Neuronal stem cell (in vitro differentiated cells): ENCODE measurements around the gene CILP2. TPM values are rescaled to one million over a fixed set of nuclear protein-coding genes. Genes with fewer than 3 reads are reported as not detected.

Experiments
- DNase-seq: peaks from one replicate; pipeline ENCODE4 v3.0.0-alpha.2; 2013; ENCODE audit warnings: low spot score
- H2AFZ ChIP-seq: one replicate; pipeline ENCODE4 v1.6.1; 2013; ENCODE audit warnings: mild to moderate bottlenecking, low read length, inconsistent platforms
- H2AK5ac ChIP-seq: 2 replicates; pipeline ENCODE4 v1.6.1; 2013; ENCODE audit warnings: low read depth, mild to moderate bottlenecking, inconsistent platforms, low read length, moderate library complexity, mixed read lengths
- H2BK120ac ChIP-seq: 2 replicates; pipeline ENCODE4 v1.6.1; 2013; ENCODE audit warnings: low read depth, mild to moderate bottlenecking, inconsistent platforms, low read length, moderate library complexity, mixed read lengths
- H2BK12ac ChIP-seq: one replicate; pipeline ENCODE4 v1.6.1; 2013; ENCODE audit warnings: low read length, inconsistent platforms
- H2BK15ac ChIP-seq: 2 replicates; pipeline ENCODE4 v1.6.1; 2013; ENCODE audit warnings: mild to moderate bottlenecking, low read length, inconsistent platforms, mixed read lengths
- H2BK5ac ChIP-seq: one replicate; pipeline ENCODE4 v1.6.1; 2013; ENCODE audit warnings: inconsistent platforms, mild to moderate bottlenecking, low read length, moderate library complexity
- H3K14ac ChIP-seq: one replicate; pipeline ENCODE4 v1.6.1; 2013; ENCODE audit warnings: low read length, inconsistent platforms
- H3K18ac ChIP-seq: 2 replicates; pipeline ENCODE4 v1.6.1; 2013; ENCODE audit warnings: low read length, inconsistent platforms
- H3K23ac ChIP-seq: 2 replicates; pipeline ENCODE4 v1.6.1; 2013; ENCODE audit warnings: low read depth, mild to moderate bottlenecking, mixed read lengths, low read length, inconsistent platforms; ENCODE audit not compliant: poor library complexity
- H3K27ac ChIP-seq: replicated peaks from 3 replicates; pipeline ENCODE4 v1.5.1; 2013; ENCODE audit warnings: low read length, inconsistent platforms
- H3K27me3 ChIP-seq, 3 experiments: 2 replicates each; pipeline ENCODE4 v1.6.1; 2013; ENCODE audit warnings: low read length in 3 of 3, mild to moderate bottlenecking in 2 of 3, inconsistent platforms in 1 of 3, low read depth in 1 of 3, mixed read lengths in 1 of 3, moderate library complexity in 1 of 3; ENCODE audit not compliant: control insufficient read depth in 3 of 3, insufficient read depth in 3 of 3
- H3K36me3 ChIP-seq, 2 donors: replicated peaks in 1 of 2; 2 replicates each; pipeline ENCODE4 v1.6.1; 2013; ENCODE audit warnings: low read length in 2 of 2; ENCODE audit not compliant: control insufficient read depth in 2 of 2, insufficient read depth in 2 of 2
- H3K4ac ChIP-seq: 2 replicates; pipeline ENCODE4 v1.6.1; 2013; ENCODE audit warnings: inconsistent platforms, mild to moderate bottlenecking, low read length, moderate library complexity
- H3K4me1 ChIP-seq, 2 donors: 1 replicate in 1 of 2; 2 replicates in 1 of 2; pipeline ENCODE4 v1.6.1; 2013; ENCODE audit warnings: low read length in 2 of 2, low read depth in 1 of 2; ENCODE audit not compliant: control insufficient read depth in 2 of 2, insufficient read depth in 1 of 2
- H3K4me2 ChIP-seq: one replicate; pipeline ENCODE4 v1.6.1; 2013; ENCODE audit warnings: mild to moderate bottlenecking, low read length, inconsistent platforms; ENCODE audit not compliant: insufficient read depth, poor library complexity, severe bottlenecking
- H3K4me3 ChIP-seq, 2 donors: 2 replicates each; pipeline ENCODE4 v1.5.1; 2013; ENCODE audit warnings: low read length in 2 of 2, mild to moderate bottlenecking in 2 of 2, inconsistent platforms in 1 of 2, moderate library complexity in 1 of 2
- H3K79me1 ChIP-seq: one replicate; pipeline ENCODE4 v1.6.1; 2013; ENCODE audit warnings: low read depth, mild to moderate bottlenecking, inconsistent platforms, low read length, moderate library complexity
- H3K9ac ChIP-seq: one replicate; pipeline ENCODE4 v1.6.1; 2013; ENCODE audit warnings: mild to moderate bottlenecking, low read depth, low read length, inconsistent platforms; ENCODE audit not compliant: poor library complexity
- H3K9me3 ChIP-seq, 2 donors: replicated peaks in 1 of 2; 2 replicates each; pipeline versions ENCODE3 to v1.6.1; 2013; ENCODE audit warnings: low read length in 2 of 2, mild to moderate bottlenecking in 2 of 2, inconsistent platforms in 1 of 2, low read depth in 1 of 2, mixed read lengths in 1 of 2, moderate library complexity in 1 of 2; ENCODE audit not compliant: control insufficient read depth in 2 of 2, insufficient read depth in 1 of 2
- H4K8ac ChIP-seq: one replicate; pipeline ENCODE4 v1.6.1; 2013; ENCODE audit warnings: low read depth, mild to moderate bottlenecking, inconsistent platforms, low read length, moderate library complexity
- H4K91ac ChIP-seq: one replicate; pipeline ENCODE4 v1.6.1; 2013; ENCODE audit warnings: low read length, low read depth, mild to moderate bottlenecking, inconsistent platforms; ENCODE audit not compliant: poor library complexity
- WGBS, 2 donors: extraction: QIAGEN DNeasy Blood & Tissue Kit; methylation state at CpG; one replicate each; pipeline ENCODE4 v1.1.7; 2013; ENCODE audit warnings: missing lambda C conversion rate in 2 of 2, mixed read lengths in 1 of 2; ENCODE audit not compliant: insufficient read length in 2 of 2, insufficient replicate concordance in 1 of 2; ENCODE audit errors: extremely low coverage in 2 of 2; 5-methylcytosine and 5-hydroxymethylcytosine counted together
- polyA plus RNA-seq, 2 experiments: library from polyadenylated mRNA; stranded (reverse); fragments of 200-250 nt; gene quantifications; one replicate each; pipeline ENCODE4 v1.2.3, GENCODE V29; 2013

Gene CILP2
- 2.0 TPM for polyA plus RNA-seq (2013, experiment 1 of 2)
- polyA plus RNA-seq (2013, experiment 2 of 2): 2.1 TPM

GRCh38 chr19:19538061-19538784, at the start of gene CILP2:
Gene CILP2, plus strand, starts transcription at chr19:19538265. Its CDS starts 85 bp downstream, at chr19:19538350.
- H2AK5ac ChIP-seq: peak within 1 kb of the TSS; percentile 90
- peaks cover 0 to 1% of the 10 kb centered on the region in 2 donors for H3K9me3 ChIP-seq
- peaks cover 0 to 25% (median 0%) of the 10 kb centered on the region in 3 experiments for H3K27me3 ChIP-seq
- peak within 1 kb of the TSS in 1 of 2 donors; percentile 78 for H3K4me3 ChIP-seq
- peak within 1 kb of the TSS; percentile 81 for H3K23ac ChIP-seq
- H2BK120ac ChIP-seq: peak within 1 kb of the TSS; percentile 63
- H3K18ac ChIP-seq: peak within 1 kb of the TSS; percentile 91
- DNase-seq: peak; percentile 50
- peak within 1 kb of the TSS; percentile 63 for H3K14ac ChIP-seq
- no peak within 1 kb of the TSS for H2AFZ ChIP-seq
- H4K8ac ChIP-seq: no peak within 1 kb of the TSS
- H3K4ac ChIP-seq: peak within 1 kb of the TSS; percentile 67
- H2BK15ac ChIP-seq: no peak within 1 kb of the TSS
- peak within 1 kb of the TSS; percentile 92 for H3K9ac ChIP-seq
- whole genome bisulfite sequencing, 2 donors: no CpG with 5 or more reads among the region's 56 CpGs
- no peak within 1 kb of the TSS for H3K27ac ChIP-seq
- H2BK12ac ChIP-seq: no peak within 1 kb of the TSS
- H2BK5ac ChIP-seq: peak within 1 kb of the TSS; percentile 39
- H3K36me3 ChIP-seq: peaks cover 0 to 10% of the 10 kb centered on the region in 2 donors
- H3K4me1 ChIP-seq: peaks cover 0 to 7% of the 10 kb centered on the region in 2 donors
- H4K91ac ChIP-seq: no peak within 1 kb of the TSS
- H3K4me2 ChIP-seq: peak within 1 kb of the TSS; percentile 91
- H3K79me1 ChIP-seq: peaks cover 2% of the 10 kb centered on the region

GRCh38 chr19:19488875-19489690, 49.0 kb upstream of the CILP2 start:
- Histone ChIP-seq H3K4ac (peak overlapping the region; percentile 20), H4K91ac (no peak overlapping the region), H2BK12ac (no peak overlapping the region), H3K4me1 (peaks cover 28 to 35% of the 10 kb centered on the region in 2 donors), H3K18ac (peak overlapping the region; percentile 73), H2AK5ac (no peak overlapping the region), H3K36me3 (peaks cover 22 to 57% of the 10 kb centered on the region in 2 donors), H3K27me3 (no peaks in the 10 kb centered on the region), H2BK5ac (no peak overlapping the region), H3K4me2 (no peak overlapping the region), H2BK15ac (no peak overlapping the region), H2BK120ac (no peak overlapping the region), H3K23ac (peak overlapping the region; percentile 59), H3K9me3 (no peaks in the 10 kb centered on the region), H3K14ac (no peak overlapping the region), H4K8ac (no peak overlapping the region), H3K4me3 (no peak overlapping the region), H3K9ac (peak overlapping the region; percentile 50), H2AFZ (peak overlapping the region; percentile 6), H3K79me1 (peaks cover 28% of the 10 kb centered on the region), H3K27ac (peak overlapping the region; percentile 64)
- no CpG with 5 or more reads among the region's 14 CpGs for WGBS, 2 donors
- peak; percentile 66 for DNase-seq

GRCh38 chr19:19489804-19490204, 48.3 kb upstream of the CILP2 start:
- H3K4me2 ChIP-seq: no peak overlapping the region
- no peak overlapping the region for H3K4ac ChIP-seq
- no peak overlapping the region for H3K23ac ChIP-seq
- no peak overlapping the region for H4K8ac ChIP-seq
- no peak overlapping the region for H3K4me3 ChIP-seq
- peak overlapping the region; percentile 76 for H3K18ac ChIP-seq
- no peak overlapping the region for H2BK5ac ChIP-seq
- peaks cover 28 to 62% of the 10 kb centered on the region in 2 donors for H3K36me3 ChIP-seq
- H2BK12ac ChIP-seq: no peak overlapping the region
- peaks cover 27% of the 10 kb centered on the region for H3K79me1 ChIP-seq
- no peaks in the 10 kb centered on the region for H3K27me3 ChIP-seq
- H2AK5ac ChIP-seq: peak overlapping the region; percentile 23
- peak overlapping the region; percentile 64 for H3K27ac ChIP-seq
- no peak overlapping the region for H2BK120ac ChIP-seq
- no peak overlapping the region for H2AFZ ChIP-seq
- DNase-seq: no peak
- H3K4me1 ChIP-seq: peaks cover 28 to 35% of the 10 kb centered on the region in 2 donors
- H3K9ac ChIP-seq: peak overlapping the region; percentile 55
- H3K14ac ChIP-seq: no peak overlapping the region
- no peak overlapping the region for H4K91ac ChIP-seq
- no peaks in the 10 kb centered on the region for H3K9me3 ChIP-seq
- WGBS, 2 donors: no CpG with 5 or more reads among the region's 9 CpGs
- no peak overlapping the region for H2BK15ac ChIP-seq
